Spleen (tissue), 7 donors: Measurements from ENCODE around the gene SLC39A11.

ENCODE experiments used
- POLR2A ChIP-seq, 3 donors: fragments of 450-650 bp; IDR thresholded peaks; one replicate each; pipeline ENCODE4 v1.5.1; 2017; ENCODE audit warnings: antibody characterized with exemption in 3 of 3, mild to moderate bottlenecking in 1 of 3
- POLR2AphosphoS5 ChIP-seq, 3 donors: sonication (generic); formaldehyde crosslinking; IDR thresholded peaks; one replicate each; pipeline ENCODE4 v1.5.1; 2017; ENCODE audit warnings: antibody characterized with exemption in 3 of 3
- TF ChIP-seq, protein P1 (sequence below), 11 experiments: fragments of 200-600 bp in 7 of 11; fragments of 450-650 bp in 4 of 11; sonication (generic) in 4 of 11; IDR thresholded peaks in 8 of 11; conservative IDR thresholded peaks in 3 of 11; 1 replicate in 7 of 11; 2 replicates in 4 of 11; pipeline versions ENCODE4 v1.4.0 to v1.8.0; 2016 to 2021; ENCODE audit warnings: antibody characterized with exemption in 11 of 11, inconsistent platforms in 4 of 11, mild to moderate bottlenecking in 1 of 11
- donor health status: DM: no; HTN: no; CAD: no; lungs with moderate emphysema.
- donor health status: DM: no; HTN: no; CAD: no.
- donor health status: DM: no; HTN: no; CAD: no.

GRCh38 chr17:72743037-72743467 lies 349.4 kb downstream of the SLC39A11 start:
- TF ChIP-seq, protein P1, sequence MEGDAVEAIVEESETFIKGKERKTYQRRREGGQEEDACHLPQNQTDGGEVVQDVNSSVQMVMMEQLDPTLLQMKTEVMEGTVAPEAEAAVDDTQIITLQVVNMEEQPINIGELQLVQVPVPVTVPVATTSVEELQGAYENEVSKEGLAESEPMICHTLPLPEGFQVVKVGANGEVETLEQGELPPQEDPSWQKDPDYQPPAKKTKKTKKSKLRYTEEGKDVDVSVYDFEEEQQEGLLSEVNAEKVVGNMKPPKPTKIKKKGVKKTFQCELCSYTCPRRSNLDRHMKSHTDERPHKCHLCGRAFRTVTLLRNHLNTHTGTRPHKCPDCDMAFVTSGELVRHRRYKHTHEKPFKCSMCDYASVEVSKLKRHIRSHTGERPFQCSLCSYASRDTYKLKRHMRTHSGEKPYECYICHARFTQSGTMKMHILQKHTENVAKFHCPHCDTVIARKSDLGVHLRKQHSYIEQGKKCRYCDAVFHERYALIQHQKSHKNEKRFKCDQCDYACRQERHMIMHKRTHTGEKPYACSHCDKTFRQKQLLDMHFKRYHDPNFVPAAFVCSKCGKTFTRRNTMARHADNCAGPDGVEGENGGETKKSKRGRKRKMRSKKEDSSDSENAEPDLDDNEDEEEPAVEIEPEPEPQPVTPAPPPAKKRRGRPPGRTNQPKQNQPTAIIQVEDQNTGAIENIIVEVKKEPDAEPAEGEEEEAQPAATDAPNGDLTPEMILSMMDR (IDR thresholded peaks at IDR 0.05 in 8 of 11, conservative IDR thresholded peaks at IDR 0.05 in 3 of 11), result no peak
- TF ChIP-seq POLR2A (IDR thresholded peaks at IDR 0.05) (no peak), POLR2AphosphoS5 (IDR thresholded peaks at IDR 0.05) (no peak)
